HL-60 (cell line): ENCODE results near the gene SELENOI.

Experiments
- DNase-seq, 2 experiments: peaks; one replicate each; pipeline ENCODE4 v3.0.0-alpha.2; 2010 to 2020; ENCODE audit warnings: low read depth in 1 of 2, low spot score in 1 of 2
- H3K27ac ChIP-seq: fragments of 250-450 bp; sonication (Bioruptor Pico); replicated peaks from 2 replicates; pipeline ENCODE4 v1.5.1; 2020; ENCODE audit warnings: mild to moderate bottlenecking, moderate library complexity
- H3K27me3 ChIP-seq: fragments of 250-450 bp; sonication (Bioruptor Pico); 2 replicates; pipeline ENCODE4 v1.5.1; 2021; ENCODE audit warnings: mild to moderate bottlenecking, moderate library complexity; ENCODE audit not compliant: insufficient read depth, poor library complexity, severe bottlenecking
- H3K4me3 ChIP-seq: replicated peaks from 2 replicates; pipeline ENCODE4 v1.5.1; 2011; ENCODE audit warnings: mild to moderate bottlenecking, control low read depth, low read length; ENCODE audit not compliant: insufficient read depth
- CTCF ChIP-seq: IDR thresholded peaks from one replicate; pipeline ENCODE4 v1.5.1; 2011; ENCODE audit warnings: low read length, control low read depth, inconsistent platforms; ENCODE audit not compliant: insufficient read depth
- GABPA ChIP-seq: IDR thresholded peaks from 2 replicates; pipeline ENCODE4 v1.6.1; 2012; ENCODE audit warnings: low read depth
- POLR2AphosphoS5 ChIP-seq: IDR thresholded peaks from 2 replicates; pipeline ENCODE4 v1.6.1; 2012; ENCODE audit warnings: low read depth
- REST ChIP-seq: IDR thresholded peaks from 2 replicates; pipeline ENCODE4 v1.6.1; 2012; ENCODE audit warnings: low read depth; ENCODE audit not compliant: insufficient replicate concordance
- SPI1 ChIP-seq: IDR thresholded peaks from 2 replicates; pipeline ENCODE4 v1.6.1; 2012; ENCODE audit warnings: low read depth, mild to moderate bottlenecking, borderline replicate concordance

The SELENOI gene

GRCh38 chr2:26438926-26439325 lies 93.0 kb downstream of the SELENOI start:
- TF ChIP-seq GABPA (no peak), SPI1 (no peak), CTCF (no peak), POLR2AphosphoS5 (no peak), REST (no peak)
- Histone ChIP-seq H3K4me3 (no peak overlapping the region), H3K27ac (no peak overlapping the region), H3K27me3 (no peaks in the 10 kb centered on the region)
- no peak for DNase-seq

GRCh38 chr2:26442301-26442700 lies 96.4 kb downstream of the SELENOI start:
- Histone ChIP-seq H3K4me3 (no peak overlapping the region), H3K27ac (no peak overlapping the region), H3K27me3 (no peaks in the 10 kb centered on the region)
- DNase-seq = no peak
- TF ChIP-seq GABPA (no peak), SPI1 (no peak), CTCF (no peak), REST (no peak), POLR2AphosphoS5 (no peak)

GRCh38 chr2:26442707-26443106 lies 96.8 kb downstream of the SELENOI start:
- TF ChIP-seq GABPA = no peak
- TF ChIP-seq CTCF = no peak
- no peak for TF ChIP-seq REST
- TF ChIP-seq POLR2AphosphoS5 = no peak
- no peak for DNase-seq
- H3K4me3 ChIP-seq = no peak overlapping the region
- no peaks in the 10 kb centered on the region for H3K27me3 ChIP-seq
- H3K27ac ChIP-seq = no peak overlapping the region
